ENCODE data around the gene BATF3. TPM values are rescaled to one million over a fixed set of nuclear protein-coding genes. Genes with fewer than 3 reads are reported as not detected.

The BATF3 gene
- total RNA-seq, 1 experiment from 2014 or later, result 2.1 TPM

GRCh38 chr1:212737559-212737958 lies 37.9 kb upstream of the BATF3 start:
- Histone ChIP-seq H4K5ac (ENCODE audit: insufficient read length, low read depth, low read length) (no peak overlapping the region), H2BK12ac (ENCODE audit: insufficient read length, low read depth, low read length) (no peak overlapping the region), H3K56ac (ENCODE audit: insufficient read length, low read depth, low read length) (no peak overlapping the region), H4K20me1 (ENCODE audit: control insufficient read depth, insufficient read depth, insufficient read length) (no peaks in the 10 kb centered on the region), H2BK120ac (ENCODE audit: low read depth, low read length, poor library complexity, severe bottlenecking) (no peak overlapping the region), H3K23ac (ENCODE audit: insufficient read length, low read depth, low read length) (no peak overlapping the region), H2BK20ac (ENCODE audit: low read depth, low read length, poor library complexity, severe bottlenecking) (no peak overlapping the region), H3K9ac (ENCODE audit: extremely low read depth, insufficient read length, low read length) (no peak overlapping the region), H3K4me2 (ENCODE audit: insufficient read depth, insufficient read length, low read length) (no peak overlapping the region), H3K79me2 (ENCODE audit: insufficient read depth, low read length) (no peaks in the 10 kb centered on the region), H2AK5ac (ENCODE audit: insufficient read length, low read length) (no peak overlapping the region), H3K4me1 (ENCODE audit: insufficient read depth, low read length) (no peaks in the 10 kb centered on the region), H2AFZ (ENCODE audit: low read length) (no peak overlapping the region), H3T11ph (ENCODE audit: low read length) (no peak overlapping the region), H3K4ac (ENCODE audit: low read depth, low read length) (no peak overlapping the region), H3K23me2 (ENCODE audit: insufficient read length, low read depth, low read length, poor library complexity, severe bottlenecking) (no peaks in the 10 kb centered on the region), H2BK15ac (ENCODE audit: low read depth, low read length) (no peak overlapping the region), H3K18ac (ENCODE audit: insufficient read length, low read depth, low read length) (no peak overlapping the region), H4K91ac (ENCODE audit: insufficient read length, low read depth, low read length) (no peak overlapping the region), H2BK5ac (ENCODE audit: insufficient read length, low read length) (no peak overlapping the region), H3K27me3 (ENCODE audit: insufficient read depth, low read length) (no peaks in the 10 kb centered on the region), H3K9me3 (ENCODE audit: control insufficient read depth, low read depth, low read length) (no peaks in the 10 kb centered on the region), H3K27ac (ENCODE audit: insufficient read length, low read depth, low read length) (no peak overlapping the region), H3K79me1 (ENCODE audit: insufficient read depth, low read depth, low read length, poor library complexity, severe bottlenecking) (no peaks in the 10 kb centered on the region), H3K14ac (ENCODE audit: insufficient read depth, low read length) (no peak overlapping the region), H4K8ac (replicated peaks; ENCODE audit: insufficient read length, low read depth, low read length) (no peak overlapping the region)
- Mint-ChIP-seq H3K27me3 (ENCODE audit: low read depth) (no peaks in the 10 kb centered on the region), H3K4me1 (no peaks in the 10 kb centered on the region), H3K4me3 (no peak overlapping the region), H3K27ac (no peak overlapping the region), H3K36me3 (ENCODE audit: insufficient read depth in 1 of 3, low read depth in 3 of 3) (peaks cover 11 to 24% (median 22%) of the 10 kb centered on the region in 3 experiments), H3K9me3 (no peaks in the 10 kb centered on the region; a peak in 1 of 5 replicates)
- TF ChIP-seq CTCF (conservative IDR thresholded peaks at IDR 0.05), result no peak
- no peak for DNase-seq
